Heart left ventricle (tissue), 16 donors: ENCODE measurements around the gene VSIG10L. TPM values are rescaled to one million over a fixed set of nuclear protein-coding genes. Genes with fewer than 3 reads are reported as not detected.
A peak's percentile ranks its signal among the peaks of the same experiment; 100 is the strongest.

Source experiments
- ATAC-seq, 4 donors: fragments of 200-7000 bp; cut with Tn5 transposase; one replicate each; pipeline ENCODE4 v1.9.1; 2020 to 2022; ENCODE audit warnings: moderate library complexity in 4 of 4, mild to moderate bottlenecking in 3 of 4, moderate number of reproducible peaks in 1 of 4
- DNase-seq, 5 donors: peaks; one replicate each; pipeline ENCODE4 v3.0.0-alpha.2; 2020
- H3K27ac ChIP-seq, 12 donors: fragments of 200-600 bp; sonication (generic) in 4 of 12; one replicate each; pipeline versions ENCODE4 v1.5.0 to v1.8.0; 2016 to 2022; ENCODE audit warnings: mild to moderate bottlenecking in 2 of 12
- H3K27me3 ChIP-seq, 9 donors: fragments of 200-600 bp; sonication (generic) in 2 of 9; one replicate each; pipeline versions ENCODE4 v1.5.1 to v1.8.0; 2016 to 2022; ENCODE audit warnings: mild to moderate bottlenecking in 3 of 9
- H3K36me3 ChIP-seq, 9 donors: fragments of 200-600 bp; sonication (generic) in 2 of 9; one replicate each; pipeline versions ENCODE4 v1.5.0 to v1.8.0; 2018 to 2022; ENCODE audit warnings: mild to moderate bottlenecking in 2 of 9
- H3K4me1 ChIP-seq, 12 donors: fragments of 200-600 bp; sonication (generic) in 4 of 12; one replicate each; pipeline versions ENCODE4 v1.5.0 to v1.8.0; 2016 to 2022; ENCODE audit warnings: mild to moderate bottlenecking in 3 of 12
- H3K4me3 ChIP-seq, 12 donors: fragments of 200-600 bp; sonication (generic) in 4 of 12; one replicate each; pipeline versions ENCODE4 v1.5.0 to v1.8.0; 2017 to 2022; ENCODE audit warnings: mild to moderate bottlenecking in 9 of 12, moderate library complexity in 4 of 12
- H3K9me3 ChIP-seq, 12 donors: fragments of 200-600 bp; sonication (generic) in 4 of 12; one replicate each; pipeline versions ENCODE4 v1.5.0 to v1.8.0; 2016 to 2022; ENCODE audit warnings: mild to moderate bottlenecking in 1 of 12
- POLR2A ChIP-seq, 2 donors: fragments of 450-650 bp; IDR thresholded peaks; one replicate each; pipeline ENCODE4 v1.6.1; 2017; ENCODE audit warnings: antibody characterized with exemption in 2 of 2, mild to moderate bottlenecking in 2 of 2, moderate library complexity in 2 of 2
- WGBS, 4 donors: extraction: QIAGEN DNeasy Blood & Tissue Kit in 2 of 4; methylation state at CpG; one replicate each; pipeline versions ENCODE4 v1.1.5 to v1.1.7; 2013 to 2018; 5-methylcytosine and 5-hydroxymethylcytosine counted together
- intact Hi-C, 10 donors: fragments of 100-400 bp; cut with DNase I; formaldehyde crosslinking; loops; one replicate each; pipeline versions ENCODE4 v1.11.1 to v1.14.2; 2022
- polyA plus RNA-seq, 2 donors: library from polyadenylated mRNA; stranded (reverse); fragments of 200-250 nt; gene quantifications; one replicate each; pipeline ENCODE4 v1.2.3, GENCODE V29; 2013
- total RNA-seq, 9 donors: library from RNA; depleted of rRNA in 2 of 9; stranded (reverse); fragments of >200 nt in 2 of 9; fragmentation: NEBNext Ultra II Directional in 3 of 9; extraction: Animal tissue kit (Norgen Biotek cat#: 25700) in 3 of 9; gene quantifications; one replicate each; pipeline versions ENCODE4 v1.1.0 to v1.2.4, GENCODE V29; 2016 to 2023
- TF ChIP-seq, protein P1 (sequence below), 12 donors: fragments of 200-600 bp; sonication (generic) in 4 of 12; IDR thresholded peaks; one replicate each; pipeline versions ENCODE4 v1.5.0 to v1.8.0; 2018 to 2022; ENCODE audit warnings: antibody characterized with exemption in 12 of 12, mild to moderate bottlenecking in 5 of 12
- donor health status: ischemic (EF 13 %, LVEDD 7.1; RV severe dilation, severe dysfunction).
- donor health status: healthy with polysubstance abuse.
- donor health status: DM: no; HTN: yes; CAD: no.
- donor health status: DM: no; HTN: no; CAD: no.
- donor health status: ischemic (EF 25% LVEDD 6.9; RV normal size, moderate dysfunction).
- donor health status: ischemic (EF 25% LVEDD 5.7; RV mildly dilated, moderate dysfunction).
- donor health status: healthy.
- donor health status: DM: yes; HTN: yes; CAD: no.
- donor health status: ischemic (EF 35%, LVEDD 5.7; RV mildly dilated, moderate dysfunction).
- donor health status: nonischemic (EF 11% LVEDD 7.7; RV severe dilation, severe dysfunction).
- donor health status: DM: yes; HTN: yes; CAD: no.
- donor health status: PGD.
- donor health status: ischemic (EF 29% LVEDD 5.4; RV normal size, mild dysfunction).
- donor health status: nonischemic (EF 23%, LVEDD 6.1; RV moderate dilation, normal function).

VSIG10L gene
- total and polyA plus RNA-seq, 11 donors, result 0.40 to 1.7 (median 0.75) TPM

DNA sequence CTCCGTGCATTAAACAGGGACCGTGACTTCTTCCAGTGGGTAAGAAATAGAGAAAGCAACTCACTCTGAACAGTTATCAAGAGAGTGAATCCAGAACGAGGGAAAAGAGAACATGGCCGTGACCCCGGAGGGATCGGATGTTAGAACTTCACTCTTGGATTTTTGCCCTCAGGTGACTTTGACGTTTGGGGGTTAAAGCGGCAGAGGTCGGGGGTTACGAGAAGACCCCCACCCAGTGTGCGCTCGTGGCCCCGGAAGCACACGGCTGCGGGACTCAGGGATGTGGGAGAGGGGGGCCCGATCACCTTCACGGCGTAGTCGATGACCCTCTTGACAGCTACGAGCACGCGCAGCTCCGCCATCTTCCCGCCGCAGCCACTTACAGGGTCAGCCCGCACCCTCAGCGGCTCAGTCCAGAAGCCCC lies 24.0 kb upstream of the VSIG10L start, which contains the start of gene ETFB:
Gene ETFB (minus strand): TSS at position 424 of the 424 bp plus-strand sequence. CDS start 62 bp downstream, at position 362.
- Histone ChIP-seq H3K9me3 (no peaks in the 10 kb centered on the region), H3K27me3 (no peaks in the 10 kb centered on the region), H3K4me1 (peaks cover 2 to 39% (median 22%) of the 10 kb centered on the region in 12 donors), H3K27ac (peak within 1 kb of the TSS; percentile 90 to 98 (median 96)), H3K4me3 (peak within 1 kb of the TSS; percentile 68 to 94 (median 78)), H3K36me3 (no peaks in the 10 kb centered on the region)
- 0 to 1% (median 1%) methylated on average over 13 to 27 of the region's 27 CpGs for WGBS, 4 donors
- TF ChIP-seq, protein P1, sequence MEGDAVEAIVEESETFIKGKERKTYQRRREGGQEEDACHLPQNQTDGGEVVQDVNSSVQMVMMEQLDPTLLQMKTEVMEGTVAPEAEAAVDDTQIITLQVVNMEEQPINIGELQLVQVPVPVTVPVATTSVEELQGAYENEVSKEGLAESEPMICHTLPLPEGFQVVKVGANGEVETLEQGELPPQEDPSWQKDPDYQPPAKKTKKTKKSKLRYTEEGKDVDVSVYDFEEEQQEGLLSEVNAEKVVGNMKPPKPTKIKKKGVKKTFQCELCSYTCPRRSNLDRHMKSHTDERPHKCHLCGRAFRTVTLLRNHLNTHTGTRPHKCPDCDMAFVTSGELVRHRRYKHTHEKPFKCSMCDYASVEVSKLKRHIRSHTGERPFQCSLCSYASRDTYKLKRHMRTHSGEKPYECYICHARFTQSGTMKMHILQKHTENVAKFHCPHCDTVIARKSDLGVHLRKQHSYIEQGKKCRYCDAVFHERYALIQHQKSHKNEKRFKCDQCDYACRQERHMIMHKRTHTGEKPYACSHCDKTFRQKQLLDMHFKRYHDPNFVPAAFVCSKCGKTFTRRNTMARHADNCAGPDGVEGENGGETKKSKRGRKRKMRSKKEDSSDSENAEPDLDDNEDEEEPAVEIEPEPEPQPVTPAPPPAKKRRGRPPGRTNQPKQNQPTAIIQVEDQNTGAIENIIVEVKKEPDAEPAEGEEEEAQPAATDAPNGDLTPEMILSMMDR (IDR thresholded peaks at IDR 0.05), result no peak
- TF ChIP-seq POLR2A (IDR thresholded peaks at IDR 0.05), result peak in 1 of 2 donors; percentile 24
- DNase-seq, result no peak
- intact Hi-C loops, result loop anchor here in 8 of 10 donors (2.0 to 10.0 kb wide), 5 partner anchors 25 to 429 kb away; partner anchors contain the start of gene FPR3 (in 1 of the 8)
- ATAC-seq, result no peak

DNA sequence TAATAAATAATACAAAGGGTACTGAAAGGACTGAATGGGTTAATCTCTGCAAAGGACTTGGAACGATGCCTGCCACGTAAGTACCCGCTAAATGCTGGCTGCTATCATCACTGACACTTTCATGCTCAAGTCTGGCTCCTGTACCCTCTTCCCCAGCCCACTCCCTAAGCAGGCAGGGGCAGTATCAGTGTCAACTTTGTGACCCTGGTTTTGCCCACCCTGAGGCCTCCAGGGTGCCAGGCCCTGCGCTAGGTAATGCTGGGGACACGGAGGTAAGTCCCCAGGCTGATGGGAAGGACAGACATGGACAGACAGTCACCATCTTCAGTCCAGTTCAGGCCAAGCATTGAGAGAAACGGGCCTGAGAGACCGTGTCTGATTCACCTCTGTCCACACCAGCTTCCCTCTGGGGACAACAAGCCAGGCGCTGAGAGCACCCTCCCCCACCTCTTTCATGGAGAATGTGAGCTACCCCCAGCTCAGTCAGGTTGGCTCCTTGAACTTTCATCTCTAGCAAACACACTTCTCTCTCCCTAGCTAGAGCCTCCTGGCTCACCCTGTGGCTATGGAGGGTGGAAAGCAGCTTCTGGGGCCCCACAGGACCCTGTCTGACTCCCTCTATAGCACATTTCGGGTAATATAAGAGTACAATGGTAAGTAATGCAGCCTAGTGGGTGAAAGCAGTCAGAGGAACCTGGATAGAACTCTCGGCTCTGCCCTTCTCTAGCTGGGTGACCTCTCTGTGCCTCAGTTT lies 23.4 kb upstream of the VSIG10L start:
- Histone ChIP-seq H3K4me1 (peaks cover 2 to 39% (median 22%) of the 10 kb centered on the region in 12 donors), H3K9me3 (no peaks in the 10 kb centered on the region), H3K36me3 (no peaks in the 10 kb centered on the region), H3K27me3 (no peaks in the 10 kb centered on the region), H3K27ac (peak overlapping the region; percentile 90 to 98 (median 96)), H3K4me3 (peak overlapping the region; percentile 68 to 94 (median 78))
- WGBS, 4 donors, result 15 to 22% (median 15%) methylated on average over 8 to 10 of the region's 10 CpGs
- peak in 2 of 5 donors; percentile 53 to 55 for DNase-seq
- no peak for ATAC-seq
- no peak for TF ChIP-seq POLR2A (IDR thresholded peaks at IDR 0.05)
- TF ChIP-seq, protein P1 (IDR thresholded peaks at IDR 0.05), result no peak
- intact Hi-C loops, result loop anchor here in 5 of 10 donors (2.0 to 10.0 kb wide), 3 partner anchors 25 to 429 kb away; partner anchors contain the start of gene FPR3 (in 1 of the 5)

DNA sequence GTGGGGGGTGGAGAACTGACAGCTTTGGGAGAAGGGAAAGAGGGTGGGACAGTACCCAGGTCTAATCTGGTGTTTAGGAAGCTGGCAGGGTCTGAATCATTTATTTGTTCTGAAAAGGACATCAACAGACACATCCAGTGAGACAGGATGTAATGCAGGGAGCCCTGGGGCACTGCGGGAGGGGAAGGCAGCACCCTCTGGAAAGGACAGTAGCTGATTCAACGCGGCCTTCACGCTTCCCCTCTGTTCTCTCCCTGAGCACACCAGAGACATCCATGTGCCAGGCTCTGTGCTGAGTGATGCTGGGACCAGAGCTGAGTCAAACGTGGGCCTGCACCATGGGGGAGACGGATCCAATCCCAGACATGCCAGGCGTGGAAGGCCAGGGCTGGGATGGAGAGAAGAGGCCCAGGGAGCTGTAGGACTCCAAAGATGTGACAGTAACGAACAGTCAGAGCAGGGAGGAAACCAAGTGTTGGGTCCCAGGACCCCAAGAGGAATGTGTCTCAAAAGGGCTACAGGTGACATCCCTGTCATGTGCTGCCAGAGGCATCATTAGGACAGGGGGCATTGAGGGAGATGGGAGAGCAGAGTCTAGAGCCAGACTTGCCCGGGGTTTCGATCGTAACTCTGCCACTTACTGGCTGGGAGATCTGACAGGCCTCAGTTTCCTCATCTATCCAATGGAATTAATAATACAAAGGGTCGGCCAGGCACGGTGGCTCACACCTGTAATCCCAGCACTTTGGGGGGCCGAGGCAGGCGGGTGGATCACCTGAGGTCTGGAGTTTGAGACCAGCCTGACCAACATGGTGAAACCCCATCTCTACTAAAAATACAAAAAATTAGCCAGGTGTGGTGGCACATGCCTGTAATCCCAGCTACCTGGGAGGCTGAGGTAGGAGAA lies 22.5 kb upstream of the VSIG10L start:
- DNase-seq, result no peak
- Histone ChIP-seq H3K4me1 (peaks cover 2 to 39% (median 22%) of the 10 kb centered on the region in 12 donors), H3K9me3 (no peaks in the 10 kb centered on the region), H3K4me3 (peak overlapping the region in 7 of 12 donors; percentile 68 to 94 (median 82)), H3K27me3 (no peaks in the 10 kb centered on the region), H3K36me3 (no peaks in the 10 kb centered on the region), H3K27ac (peak overlapping the region in 8 of 12 donors; percentile 92 to 98 (median 96))
- WGBS, 4 donors, result 58 to 75% (median 67%) methylated on average over 15 of the region's 15 CpGs
- no peak for TF ChIP-seq POLR2A (IDR thresholded peaks at IDR 0.05)
- TF ChIP-seq, protein P1 (IDR thresholded peaks at IDR 0.05), result no peak
- ATAC-seq, result no peak
- intact Hi-C loops, result loop anchor here in 5 of 10 donors (2.0 to 10.0 kb wide), 3 partner anchors 24 to 430 kb away; partner anchors contain the start of gene FPR3 (in 1 of the 5)
